ENCODE measurements around the gene CAPN14. TPM values are rescaled to one million over a fixed set of nuclear protein-coding genes. Genes with fewer than 3 reads are reported as not detected.

CAPN14 gene
- total RNA-seq, 4 donors from 2014 or later, result 0.19 to 8.3 (median 1.1) TPM

- Histone ChIP-seq H3K27me3 (peaks cover 54% of the 10 kb centered on the region), H3K9me3 (no peaks in the 10 kb centered on the region), H3K4me3 (peak within 1 kb of the TSS; percentile 31 to 59), H3K36me3 (no peaks in the 10 kb centered on the region), H3K27ac (no peak within 1 kb of the TSS), H3K4me1 (peaks cover 0 to 23% (median 13%) of the 10 kb centered on the region in 3 donors)
- peak; percentile 67 for ATAC-seq
- TF ChIP-seq EP300 (IDR thresholded peaks at IDR 0.05) (no peak), POLR2A (IDR thresholded peaks at IDR 0.05) (no peak), CTCF (IDR thresholded peaks at IDR 0.05) (peak in 3 of 4 experiments; percentile 22 to 41 (median 31)), POLR2AphosphoS5 (IDR thresholded peaks at IDR 0.05) (no peak)
- WGBS, 2 donors (ENCODE audit: low coverage in 1 of 2), result 0 to 25% methylated on average over 2 to 4 of the region's 95 CpGs
These were observed 79.0 kb downstream of the CAPN14 start, which contains the start of gene GALNT14 for GRCh38 chr2:31138037-31138962. TSS of gene GALNT14 (minus strand) at chr2:31138440. CDS start at chr2:31138086, 354 bp downstream.

- Histone ChIP-seq H3K4me1 (peaks cover 0 to 23% (median 13%) of the 10 kb centered on the region in 3 donors), H3K36me3 (no peaks in the 10 kb centered on the region), H3K27me3 (peaks cover 63% of the 10 kb centered on the region), H3K4me3 (peak overlapping the region; percentile 31 to 59), H3K9me3 (no peaks in the 10 kb centered on the region), H3K27ac (no peak overlapping the region)
- ATAC-seq, result no peak
- 7% methylated on average over 6 of the region's 72 CpGs; no CpG with 5 or more reads in 1 of the 2 donors for WGBS, 2 donors (ENCODE audit: low coverage in 1 of 2)
- TF ChIP-seq POLR2A (IDR thresholded peaks at IDR 0.05), result no peak
- no peak for TF ChIP-seq POLR2AphosphoS5 (IDR thresholded peaks at IDR 0.05)
- no peak for TF ChIP-seq CTCF (IDR thresholded peaks at IDR 0.05)
- TF ChIP-seq EP300 (IDR thresholded peaks at IDR 0.05), result no peak
These were observed 79.9 kb downstream of the CAPN14 start for GRCh38 chr2:31137211-31138036.

- H3K4me1 ChIP-seq, result peaks cover 0 to 23% (median 13%) of the 10 kb centered on the region in 3 donors
- H3K27me3 ChIP-seq, result peaks cover 70% of the 10 kb centered on the region
- WGBS, 2 donors (ENCODE audit: low coverage in 1 of 2), result 43 to 66% methylated on average over 4 to 8 of the region's 10 CpGs
- ATAC-seq, result no peak
- H3K4me3 ChIP-seq, result no peak overlapping the region
- no peak for TF ChIP-seq EP300 (IDR thresholded peaks at IDR 0.05)
- TF ChIP-seq POLR2A (IDR thresholded peaks at IDR 0.05), result no peak
- TF ChIP-seq POLR2AphosphoS5 (IDR thresholded peaks at IDR 0.05), result no peak
- TF ChIP-seq CTCF (IDR thresholded peaks at IDR 0.05), result no peak
- no peaks in the 10 kb centered on the region for H3K9me3 ChIP-seq
- no peaks in the 10 kb centered on the region for H3K36me3 ChIP-seq
- H3K27ac ChIP-seq, result no peak overlapping the region
These were observed 80.6 kb downstream of the CAPN14 start for GRCh38 chr2:31136732-31137131.

- 68 to 82% methylated on average over 3 of the region's 3 CpGs for WGBS, 2 donors (ENCODE audit: low coverage in 1 of 2)
- no peak for TF ChIP-seq CTCF (IDR thresholded peaks at IDR 0.05)
- no peak for TF ChIP-seq POLR2A (IDR thresholded peaks at IDR 0.05)
- no peak for TF ChIP-seq POLR2AphosphoS5 (IDR thresholded peaks at IDR 0.05)
- TF ChIP-seq EP300 (IDR thresholded peaks at IDR 0.05), result no peak
- no peak overlapping the region for H3K27ac ChIP-seq
- peaks cover 0 to 23% (median 13%) of the 10 kb centered on the region in 3 donors for H3K4me1 ChIP-seq
- H3K27me3 ChIP-seq, result peaks cover 74% of the 10 kb centered on the region
- H3K4me3 ChIP-seq, result no peak overlapping the region
- no peak for ATAC-seq
- H3K36me3 ChIP-seq, result no peaks in the 10 kb centered on the region
- H3K9me3 ChIP-seq, result no peaks in the 10 kb centered on the region
These were observed 81.3 kb downstream of the CAPN14 start for GRCh38 chr2:31136000-31136399.

All from gastroesophageal sphincter (tissue), 4 donors.